Brain microvascular endothelial cell (primary cell): Measurements from ENCODE around the gene CRACR2A.

Experiments
- DNase-seq: peaks from one replicate; pipeline ENCODE4 v3.0.0-alpha.2; 2020
- H3K27ac ChIP-seq: fragments of 250-450 bp; sonication (Bioruptor Pico); 2 replicates; pipeline ENCODE4 v1.5.1; 2020; ENCODE audit warnings: mild to moderate bottlenecking, moderate library complexity
- H3K27me3 ChIP-seq: fragments of 250-450 bp; sonication (Bioruptor Pico); replicated peaks from 2 replicates; pipeline ENCODE4 v1.5.1; 2020; ENCODE audit warnings: mild to moderate bottlenecking
- H3K36me3 ChIP-seq: fragments of 250-450 bp; sonication (Bioruptor Pico); replicated peaks from 2 replicates; pipeline ENCODE4 v1.5.1; 2020; ENCODE audit warnings: mild to moderate bottlenecking
- H3K4me3 ChIP-seq: 2 replicates; pipeline ENCODE4 v1.5.1; 2011; ENCODE audit warnings: low read depth, mild to moderate bottlenecking, control low read depth, low read length, moderate library complexity
- CTCF ChIP-seq: IDR thresholded peaks from 2 replicates; pipeline ENCODE4 v1.5.1; 2011; ENCODE audit warnings: low read depth, mild to moderate bottlenecking, moderate library complexity, low read length, control low read depth, inconsistent platforms; ENCODE audit errors: missing control alignments
- in situ Hi-C: cut with HindIII; loops from 2 replicates; pipeline ENCODE4 v1.10.0; 2017; ENCODE audit warnings: low sequenced_read_pairs, low pct_ligation_motif_present

CRACR2A gene

GRCh38 chr12:3578557-3578956, 174.4 kb downstream of the CRACR2A start:
- Histone ChIP-seq H3K27me3 (no peaks in the 10 kb centered on the region), H3K4me3 (no peak overlapping the region), H3K27ac (no peak overlapping the region), H3K36me3 (no peaks in the 10 kb centered on the region)
- no peak for DNase-seq
- in situ Hi-C loops, result no loop called here
- TF ChIP-seq CTCF, result no peak

- no peak for DNase-seq
- Histone ChIP-seq H3K36me3 (no peaks in the 10 kb centered on the region), H3K27me3 (peaks cover 3% of the 10 kb centered on the region), H3K4me3 (no peak overlapping the region), H3K27ac (no peak overlapping the region)
- in situ Hi-C loops, result no loop called here
- TF ChIP-seq CTCF, result no peak
Observed at GRCh38 chr12:3576891-3577290, 176.0 kb downstream of the CRACR2A start.

GRCh38 chr12:3574986-3575385, 177.9 kb downstream of the CRACR2A start:
- H3K4me3 ChIP-seq, result no peak overlapping the region
- peaks cover 3% of the 10 kb centered on the region for H3K27me3 ChIP-seq

GRCh38 chr12:3572560-3572959, 180.3 kb downstream of the CRACR2A start:
- Histone ChIP-seq H3K4me3 (no peak overlapping the region), H3K27me3 (peaks cover 3% of the 10 kb centered on the region), H3K27ac (no peak overlapping the region), H3K36me3 (no peaks in the 10 kb centered on the region)
- DNase-seq, result no peak
- in situ Hi-C loops, result no loop called here
- no peak for TF ChIP-seq CTCF

More at GRCh38 chr12:3574986-3575385, 177.9 kb downstream of the CRACR2A start:
- Histone ChIP-seq H3K27ac (no peak overlapping the region), H3K36me3 (no peaks in the 10 kb centered on the region)
- in situ Hi-C loops, result no loop called here
- no peak for DNase-seq
- no peak for TF ChIP-seq CTCF

GRCh38 chr12:3571724-3572123, 181.2 kb downstream of the CRACR2A start:
- in situ Hi-C loops, result no loop called here
- no peaks in the 10 kb centered on the region for H3K36me3 ChIP-seq
- peaks cover 3% of the 10 kb centered on the region for H3K27me3 ChIP-seq
- H3K27ac ChIP-seq, result no peak overlapping the region
- no peak for TF ChIP-seq CTCF
- no peak for DNase-seq
- no peak overlapping the region for H3K4me3 ChIP-seq

- no peak for DNase-seq
- no peak overlapping the region for H3K27ac ChIP-seq
- no peak overlapping the region for H3K4me3 ChIP-seq
- H3K27me3 ChIP-seq, result peaks cover 3% of the 10 kb centered on the region
- in situ Hi-C loops, result no loop called here
- no peak for TF ChIP-seq CTCF
- H3K36me3 ChIP-seq, result no peaks in the 10 kb centered on the region
Observed at GRCh38 chr12:3571323-3571722, 181.6 kb downstream of the CRACR2A start.
